IPS-15b (cell line): ENCODE data around the gene GDF11.
"Not testable (repeated sequence)": the region's sequence is repeated elsewhere in the genome, so short reads cannot be mapped to it uniquely, and the experiment has no call there.

Experiments
- H3K27me3 ChIP-seq: one replicate; pipeline ENCODE4 v1.6.1; 2013; ENCODE audit warnings: low read length; ENCODE audit not compliant: control insufficient read depth, insufficient read depth
- H3K36me3 ChIP-seq: one replicate; pipeline ENCODE4 v1.6.1; 2013; ENCODE audit warnings: low read length; ENCODE audit not compliant: control insufficient read depth, insufficient read depth
- H3K4me1 ChIP-seq: one replicate; pipeline ENCODE4 v1.6.1; 2013; ENCODE audit warnings: mild to moderate bottlenecking, low read length; ENCODE audit not compliant: control insufficient read depth, insufficient read depth
- H3K4me3 ChIP-seq: one replicate; pipeline ENCODE4 v1.5.1; 2013; ENCODE audit warnings: low read depth, low read length
- H3K9ac ChIP-seq: one replicate; pipeline ENCODE4 v1.6.1; 2013; ENCODE audit warnings: low read depth, mild to moderate bottlenecking, low read length
- H3K9me3 ChIP-seq: one replicate; pipeline ENCODE4 v1.6.1; 2013; ENCODE audit warnings: mild to moderate bottlenecking, low read length; ENCODE audit not compliant: control insufficient read depth, insufficient read depth

The GDF11 gene

DNA sequence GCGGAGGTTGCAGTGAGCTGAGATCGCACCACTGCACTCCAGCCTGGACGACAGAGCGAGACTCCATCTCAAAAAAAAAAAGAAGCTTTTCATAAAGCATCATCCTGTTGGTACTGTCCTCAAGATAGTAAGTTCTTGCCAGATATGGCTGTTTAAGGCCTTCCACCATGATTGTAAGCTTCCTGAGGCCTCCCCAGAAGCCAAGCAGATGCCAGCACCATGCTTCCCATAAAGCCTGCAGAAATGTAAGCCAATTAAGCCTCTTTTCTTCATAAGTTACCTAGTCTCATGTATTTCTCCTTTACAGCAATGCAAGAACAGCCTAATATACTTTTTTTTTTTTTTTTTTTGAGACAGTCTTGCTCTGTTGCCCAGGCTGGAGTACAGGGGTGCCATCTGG is 15.7 kb downstream of the GDF11 start:
- H3K27me3 ChIP-seq, H3K4me3 ChIP-seq, H3K36me3 ChIP-seq, H3K4me1 ChIP-seq, H3K9me3 ChIP-seq, H3K9ac ChIP-seq: not testable (repeated sequence)

DNA sequence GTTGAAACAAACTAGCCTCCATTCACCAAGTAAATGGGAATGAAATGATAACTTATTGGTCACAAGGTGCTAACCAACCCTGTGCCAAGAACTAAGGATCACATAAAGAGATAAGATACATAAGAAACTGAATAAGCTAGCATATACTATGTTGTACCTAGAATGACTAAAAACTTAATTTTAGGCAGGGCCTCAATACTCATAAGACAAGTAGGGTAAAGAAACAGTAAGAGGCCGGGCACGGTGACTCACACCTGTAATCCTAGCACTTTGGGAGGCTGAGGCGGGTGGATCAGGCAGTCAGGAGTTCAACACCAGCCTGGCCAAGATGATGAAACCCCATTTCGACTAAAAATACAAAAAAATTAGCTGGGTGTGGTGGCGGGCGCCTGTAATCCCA is 17.7 kb downstream of the GDF11 start:
- Histone ChIP-seq H3K4me1 (no peaks in the 10 kb centered on the region), H3K4me3 (no peak overlapping the region), H3K36me3 (peaks cover 3% of the 10 kb centered on the region), H3K9ac (no peak overlapping the region), H3K27me3 (no peaks in the 10 kb centered on the region), H3K9me3 (no peaks in the 10 kb centered on the region)

DNA sequence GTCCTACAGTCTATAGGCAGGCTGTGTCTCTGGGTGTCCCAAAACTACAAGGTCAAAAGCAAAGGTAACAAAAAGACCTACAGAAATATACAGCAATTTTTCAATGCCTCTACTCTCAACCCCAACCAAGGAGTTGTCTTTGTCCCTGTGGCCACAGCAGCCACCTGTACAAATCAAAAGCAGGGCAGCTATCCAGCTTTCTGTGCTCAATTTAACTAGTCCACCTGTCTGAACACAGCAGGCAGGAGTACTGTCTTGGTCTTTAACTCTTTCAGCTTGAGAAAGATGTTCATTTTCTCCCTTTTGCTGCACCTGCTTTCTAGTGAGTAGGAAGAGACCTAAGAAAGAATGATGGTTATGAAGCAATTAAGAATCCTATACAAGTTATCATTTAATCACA is 19.7 kb downstream of the GDF11 start:
- Histone ChIP-seq H3K9me3 (no peaks in the 10 kb centered on the region), H3K9ac (no peak overlapping the region), H3K36me3 (no peaks in the 10 kb centered on the region)

DNA sequence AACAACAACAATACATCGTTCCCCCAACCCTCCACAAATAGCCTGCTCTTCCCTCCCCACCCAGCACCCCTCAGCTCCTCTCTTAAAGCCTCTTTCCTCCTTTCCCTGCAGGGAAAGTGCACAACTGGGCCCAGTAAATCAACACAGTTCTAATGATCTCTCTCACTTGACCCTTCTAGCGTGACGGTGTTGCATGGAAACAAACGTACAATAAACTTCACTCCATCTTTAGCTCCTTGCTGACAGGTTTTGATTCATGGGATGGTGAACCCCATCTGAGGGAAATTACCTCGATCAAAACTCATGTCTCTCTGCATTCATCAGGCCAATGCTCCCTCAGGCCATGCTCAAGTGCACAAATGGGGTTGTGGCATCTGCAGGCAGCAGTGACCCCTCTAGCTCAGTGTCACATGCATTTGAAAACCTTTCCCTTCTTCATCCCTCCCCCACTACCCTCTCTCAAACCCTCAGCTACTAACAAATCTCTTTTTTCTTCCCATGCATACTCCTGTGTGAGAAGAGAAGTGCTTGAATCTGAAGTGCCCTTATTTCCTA is 22.9 kb downstream of the GDF11 start:
- Histone ChIP-seq H3K4me1 (peaks cover 4% of the 10 kb centered on the region), H3K36me3 (no peaks in the 10 kb centered on the region), H3K4me3 (no peak overlapping the region), H3K9me3 (no peaks in the 10 kb centered on the region), H3K27me3 (no peaks in the 10 kb centered on the region), H3K9ac (no peak overlapping the region)

More for the DNA sequence above, 19.7 kb downstream of the GDF11 start:
- peaks cover 4% of the 10 kb centered on the region for H3K4me1 ChIP-seq
- H3K27me3 ChIP-seq, result no peaks in the 10 kb centered on the region
- H3K4me3 ChIP-seq, result no peak overlapping the region

DNA sequence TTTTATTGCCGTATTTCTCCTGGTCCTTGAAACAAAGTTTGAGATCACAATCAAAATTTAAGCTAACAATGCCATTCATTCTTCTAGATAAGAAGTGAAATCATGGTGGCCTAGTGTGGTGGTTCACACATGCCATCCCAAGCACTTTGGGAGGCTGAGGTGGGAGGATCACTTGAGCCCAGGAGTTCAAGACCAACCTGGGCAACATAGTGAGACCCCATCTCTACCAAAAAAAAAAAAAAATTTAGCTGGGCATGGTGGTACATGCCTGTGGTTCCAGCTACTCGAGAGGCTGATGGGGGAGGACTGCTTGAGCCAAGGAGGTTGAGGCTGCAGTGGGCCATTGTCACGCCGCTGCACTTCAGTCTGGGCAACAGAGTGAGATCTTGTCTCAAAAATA is 24.2 kb downstream of the GDF11 start:
- Histone ChIP-seq H3K27me3 (no peaks in the 10 kb centered on the region), H3K9me3 (no peaks in the 10 kb centered on the region), H3K9ac (no peak overlapping the region), H3K4me3 (no peak overlapping the region), H3K4me1 (peaks cover 4% of the 10 kb centered on the region), H3K36me3 (peaks cover 3% of the 10 kb centered on the region)

GRCh38 chr12:55771736-55772135 is 28.8 kb downstream of the GDF11 start:
- Histone ChIP-seq H3K4me1 (no peaks in the 10 kb centered on the region), H3K4me3 (no peak overlapping the region), H3K27me3 (no peaks in the 10 kb centered on the region), H3K9me3 (no peaks in the 10 kb centered on the region), H3K9ac (no peak overlapping the region), H3K36me3 (peaks cover 13% of the 10 kb centered on the region)

DNA sequence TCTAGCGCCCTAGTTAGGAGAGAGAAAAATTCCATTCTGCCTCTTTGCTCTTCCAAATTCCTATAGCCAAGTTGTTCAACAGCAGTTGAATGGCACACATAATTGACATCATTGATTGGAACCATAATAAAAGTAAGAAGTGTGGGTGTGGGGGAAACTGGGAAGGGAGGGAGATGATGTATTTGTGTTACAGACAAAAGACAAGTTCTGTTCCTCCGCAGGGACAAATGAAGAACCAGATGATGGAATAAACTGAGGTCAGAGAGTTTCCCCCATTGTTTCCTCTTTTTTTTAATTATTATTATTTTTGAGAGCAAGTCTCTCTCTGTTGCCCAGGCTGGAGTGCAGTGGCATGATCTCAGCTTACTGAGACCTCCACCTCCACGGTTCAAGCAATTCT is 34.9 kb downstream of the GDF11 start:
- H3K9me3 ChIP-seq, result no peaks in the 10 kb centered on the region
- no peaks in the 10 kb centered on the region for H3K27me3 ChIP-seq
- H3K4me1 ChIP-seq, result no peaks in the 10 kb centered on the region
- no peak overlapping the region for H3K4me3 ChIP-seq
- H3K36me3 ChIP-seq, result peaks cover 15% of the 10 kb centered on the region
- no peak overlapping the region for H3K9ac ChIP-seq

- H3K4me1 ChIP-seq, result no peaks in the 10 kb centered on the region
- H3K9me3 ChIP-seq, result no peaks in the 10 kb centered on the region
- no peak overlapping the region for H3K9ac ChIP-seq
- H3K36me3 ChIP-seq, result peaks cover 12% of the 10 kb centered on the region
- no peaks in the 10 kb centered on the region for H3K27me3 ChIP-seq
- no peak overlapping the region for H3K4me3 ChIP-seq
Measured at GRCh38 chr12:55780685-55781084, 37.8 kb downstream of the GDF11 start.

DNA sequence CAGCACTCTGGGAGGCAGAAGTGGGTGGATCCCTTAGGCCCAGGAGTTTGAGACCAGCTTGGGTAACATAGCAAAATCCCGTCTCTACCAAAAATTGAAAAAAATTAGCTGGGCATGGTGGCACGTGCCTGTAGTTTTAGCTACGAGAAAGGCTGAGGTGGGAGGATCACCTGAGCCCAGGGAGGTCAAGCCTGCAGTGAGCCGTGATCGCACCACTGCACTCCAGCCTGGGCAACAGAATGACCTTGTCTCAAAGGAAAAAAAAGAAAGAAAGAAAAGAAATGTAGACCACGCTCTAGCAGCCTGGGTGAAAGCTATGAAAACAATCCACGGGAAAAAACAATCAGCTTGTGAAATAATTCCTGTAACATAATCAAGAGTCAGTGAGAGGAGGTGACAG is 45.6 kb downstream of the GDF11 start:
- no peak overlapping the region for H3K4me3 ChIP-seq
- no peaks in the 10 kb centered on the region for H3K4me1 ChIP-seq
- no peaks in the 10 kb centered on the region for H3K9me3 ChIP-seq
- no peaks in the 10 kb centered on the region for H3K27me3 ChIP-seq
- peaks cover 25% of the 10 kb centered on the region for H3K36me3 ChIP-seq
- no peak overlapping the region for H3K9ac ChIP-seq

DNA sequence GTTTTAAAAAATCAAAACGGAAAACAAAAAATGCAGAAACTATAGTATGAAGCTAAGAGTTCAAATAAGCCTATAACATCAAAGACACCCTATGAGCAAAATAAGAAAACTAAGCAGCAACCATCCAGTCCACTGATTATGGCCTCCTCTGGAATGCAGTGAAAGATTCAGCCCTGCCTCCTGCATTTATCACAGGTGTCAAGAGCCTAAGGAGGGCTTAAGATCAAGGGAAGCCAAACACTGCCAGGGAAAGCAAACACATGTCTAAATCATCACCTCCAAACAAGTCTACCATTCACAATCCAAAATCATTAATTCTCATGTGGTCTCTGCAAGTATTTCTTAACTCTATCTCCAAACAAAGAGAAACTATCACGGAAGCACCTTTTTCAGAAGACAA is 46.2 kb downstream of the GDF11 start:
- Histone ChIP-seq H3K36me3 (peaks cover 28% of the 10 kb centered on the region), H3K9ac (no peak overlapping the region), H3K4me1 (no peaks in the 10 kb centered on the region), H3K4me3 (no peak overlapping the region), H3K9me3 (no peaks in the 10 kb centered on the region), H3K27me3 (no peaks in the 10 kb centered on the region)

DNA sequence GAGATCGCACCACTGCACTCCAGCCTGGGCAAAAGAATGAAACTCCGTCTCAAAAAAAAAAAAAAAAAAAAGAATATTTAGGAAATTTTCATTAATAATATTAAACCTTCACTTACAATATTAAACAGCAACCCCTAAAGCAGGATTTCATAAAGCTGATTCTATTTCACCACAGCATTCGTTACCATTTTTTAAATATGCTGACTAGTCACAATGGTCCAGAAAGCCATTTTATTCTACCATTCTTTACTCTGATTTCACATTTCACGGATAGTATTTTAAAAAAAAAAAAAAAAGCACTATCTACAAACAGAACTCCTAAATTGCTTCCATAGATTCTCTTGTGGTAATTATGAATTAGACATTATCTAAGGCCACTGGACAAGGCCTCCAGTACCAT is 47.0 kb downstream of the GDF11 start:
- Histone ChIP-seq H3K27me3 (no peaks in the 10 kb centered on the region), H3K9ac (no peak overlapping the region), H3K4me3 (no peak overlapping the region), H3K4me1 (no peaks in the 10 kb centered on the region), H3K36me3 (peaks cover 28% of the 10 kb centered on the region), H3K9me3 (no peaks in the 10 kb centered on the region)

DNA sequence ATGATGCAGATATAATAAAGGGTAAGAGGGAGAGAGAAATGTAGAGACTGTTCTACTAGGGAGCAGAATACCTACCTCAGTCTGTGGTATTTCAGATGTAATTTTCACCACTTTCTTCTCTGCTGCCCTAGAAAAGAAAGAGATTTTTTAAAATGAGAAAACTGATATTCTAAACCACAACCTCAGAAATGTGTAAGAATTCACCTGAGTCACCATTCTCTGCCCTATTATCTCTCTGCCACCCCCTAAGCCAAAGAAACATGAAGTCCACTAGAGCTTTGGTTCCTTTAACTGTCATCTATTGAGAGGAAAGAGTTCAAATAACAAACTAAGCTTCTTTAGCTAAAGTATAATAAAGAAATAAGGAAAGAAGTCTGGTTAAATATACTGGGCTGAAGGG is 53.0 kb downstream of the GDF11 start:
- no peaks in the 10 kb centered on the region for H3K9me3 ChIP-seq
- H3K36me3 ChIP-seq, result peaks cover 11% of the 10 kb centered on the region
- H3K27me3 ChIP-seq, result no peaks in the 10 kb centered on the region
- H3K9ac ChIP-seq, result no peak overlapping the region
- H3K4me3 ChIP-seq, result no peak overlapping the region
- no peaks in the 10 kb centered on the region for H3K4me1 ChIP-seq

- Histone ChIP-seq H3K27me3 (no peaks in the 10 kb centered on the region), H3K9me3 (no peaks in the 10 kb centered on the region), H3K9ac (no peak overlapping the region), H3K36me3 (peaks cover 11% of the 10 kb centered on the region), H3K4me3 (no peak overlapping the region), H3K4me1 (no peaks in the 10 kb centered on the region)
Measured at GRCh38 chr12:55797068-55797467, 54.1 kb downstream of the GDF11 start.
